Cardiac muscle cell (in vitro differentiated cells and primary cell): Measurements from ENCODE around the gene TTC21B. TPM values are rescaled to one million over a fixed set of nuclear protein-coding genes. Genes with fewer than 3 reads are reported as not detected.
A peak's percentile ranks its signal among the peaks of the same experiment; 100 is the strongest.
"Not testable (repeated sequence)": the region's sequence is repeated elsewhere in the genome, so short reads cannot be mapped to it uniquely, and the experiment has no call there.

ENCODE experiments used
- DNase-seq, 2 donors: peaks; one replicate each; pipeline versions ENCODE4 v3.0.0 to v3.0.0-alpha.2; 2010 to 2017; ENCODE audit warnings: low read depth in 1 of 2, low spot score in 1 of 2
- H3K27ac ChIP-seq: fragments of 200-600 bp; sonication (generic); 2 replicates; pipeline ENCODE4 v1.5.1; 2016
- H3K27me3 ChIP-seq: fragments of 200-600 bp; sonication (generic); 2 replicates; pipeline ENCODE4 v1.6.0; 2016; ENCODE audit warnings: control low read depth
- H3K36me3 ChIP-seq: fragments of 200-600 bp; sonication (generic); 2 replicates; pipeline ENCODE4 v1.5.1; 2016; ENCODE audit warnings: control low read depth
- H3K4me1 ChIP-seq: fragments of 200-600 bp; sonication (generic); 2 replicates; pipeline ENCODE4 v1.8.1; 2017; ENCODE audit warnings: low read depth, mild to moderate bottlenecking, mixed run types
- H3K4me3 ChIP-seq: fragments of 200-600 bp; sonication (generic); 2 replicates; pipeline ENCODE4 v1.5.1; 2016; ENCODE audit warnings: mild to moderate bottlenecking
- H3K9me3 ChIP-seq: fragments of 200-600 bp; sonication (generic); 2 replicates; pipeline ENCODE4 v1.5.1; 2017; ENCODE audit warnings: low read depth, mild to moderate bottlenecking, control low read depth
- polyA plus RNA-seq: library from polyadenylated mRNA; unstranded; fragments of >200 nt; fragmentation: Nextera tagmentation; extraction: Ambion mirVana; gene quantifications from 2 replicates; pipeline ENCODE4 v1.2.1, GENCODE V29; 2016
- total RNA-seq: library from RNA; depleted of rRNA; stranded (reverse); fragments of >200 nt; gene quantifications from 2 replicates; pipeline ENCODE4 v1.2.3, GENCODE V29; 2016
- TF ChIP-seq, protein P1 (sequence below): IDR thresholded peaks from 2 replicates; pipeline ENCODE4 v1.5.1; 2012; ENCODE audit warnings: low read depth, mild to moderate bottlenecking, low read length

TTC21B gene
- total and polyA plus RNA-seq, 2 experiments from 2014 or later, result 14.0 to 30.1 TPM

DNA sequence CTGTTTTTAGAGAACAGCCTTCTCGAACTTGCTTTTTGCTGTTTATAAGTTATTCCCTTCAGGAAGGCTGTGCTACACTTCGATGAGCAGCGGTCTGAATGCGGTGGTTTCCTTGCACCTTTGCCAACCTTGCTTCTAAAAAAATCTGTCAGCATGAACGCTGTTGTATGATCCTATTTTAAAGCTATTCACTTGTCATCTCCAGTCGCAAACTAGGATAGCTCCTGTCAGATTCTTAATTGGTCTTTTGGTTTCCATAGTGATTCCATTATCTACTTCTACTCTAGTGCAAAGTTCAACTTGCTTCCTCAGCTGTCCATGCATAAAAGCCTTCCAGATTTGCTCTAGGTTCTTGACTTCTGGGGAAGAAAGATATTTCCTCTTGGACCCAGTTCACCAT lies 83.2 kb downstream of the TTC21B start:
- Histone ChIP-seq H3K4me3 (no peak overlapping the region), H3K36me3 (peaks cover 2% of the 10 kb centered on the region), H3K9me3 (no peaks in the 10 kb centered on the region), H3K27me3 (no peaks in the 10 kb centered on the region), H3K4me1 (peaks cover 6% of the 10 kb centered on the region), H3K27ac (no peak overlapping the region)
- DNase-seq, result no peak
- TF ChIP-seq, protein P1, sequence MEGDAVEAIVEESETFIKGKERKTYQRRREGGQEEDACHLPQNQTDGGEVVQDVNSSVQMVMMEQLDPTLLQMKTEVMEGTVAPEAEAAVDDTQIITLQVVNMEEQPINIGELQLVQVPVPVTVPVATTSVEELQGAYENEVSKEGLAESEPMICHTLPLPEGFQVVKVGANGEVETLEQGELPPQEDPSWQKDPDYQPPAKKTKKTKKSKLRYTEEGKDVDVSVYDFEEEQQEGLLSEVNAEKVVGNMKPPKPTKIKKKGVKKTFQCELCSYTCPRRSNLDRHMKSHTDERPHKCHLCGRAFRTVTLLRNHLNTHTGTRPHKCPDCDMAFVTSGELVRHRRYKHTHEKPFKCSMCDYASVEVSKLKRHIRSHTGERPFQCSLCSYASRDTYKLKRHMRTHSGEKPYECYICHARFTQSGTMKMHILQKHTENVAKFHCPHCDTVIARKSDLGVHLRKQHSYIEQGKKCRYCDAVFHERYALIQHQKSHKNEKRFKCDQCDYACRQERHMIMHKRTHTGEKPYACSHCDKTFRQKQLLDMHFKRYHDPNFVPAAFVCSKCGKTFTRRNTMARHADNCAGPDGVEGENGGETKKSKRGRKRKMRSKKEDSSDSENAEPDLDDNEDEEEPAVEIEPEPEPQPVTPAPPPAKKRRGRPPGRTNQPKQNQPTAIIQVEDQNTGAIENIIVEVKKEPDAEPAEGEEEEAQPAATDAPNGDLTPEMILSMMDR, result no peak

DNA sequence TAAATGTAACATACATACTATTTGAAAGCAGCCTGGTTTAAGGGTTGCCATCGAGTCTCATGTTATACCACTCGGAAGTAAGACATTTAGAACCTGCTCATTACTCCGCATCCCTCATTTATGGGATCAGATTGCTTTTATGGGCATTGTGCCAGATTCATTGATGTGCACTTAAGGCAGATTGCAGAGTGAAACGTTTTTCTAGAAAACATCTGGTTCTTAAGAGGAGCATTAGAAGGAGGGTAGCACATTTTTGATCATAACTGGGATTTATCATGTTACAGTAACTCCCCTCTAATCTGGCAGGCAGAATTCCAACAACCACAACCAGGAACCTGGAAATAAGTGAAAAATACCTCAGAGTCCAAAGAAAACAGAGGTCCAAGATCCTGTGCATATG lies 85.4 kb downstream of the TTC21B start:
- H3K27ac ChIP-seq, result no peak overlapping the region
- H3K4me1 ChIP-seq, result peaks cover 6% of the 10 kb centered on the region
- no peaks in the 10 kb centered on the region for H3K27me3 ChIP-seq
- no peak overlapping the region for H3K4me3 ChIP-seq
- H3K9me3 ChIP-seq, result no peaks in the 10 kb centered on the region
- DNase-seq, result peak in 1 of 2 donors; percentile 68
- peaks cover 2% of the 10 kb centered on the region for H3K36me3 ChIP-seq
- TF ChIP-seq, protein P1, result no peak

GRCh38 chr2:165864296-165864695 lies 89.3 kb downstream of the TTC21B start:
- Histone ChIP-seq H3K4me1 (no peaks in the 10 kb centered on the region), H3K27ac (no peak overlapping the region), H3K27me3 (no peaks in the 10 kb centered on the region), H3K9me3 (no peaks in the 10 kb centered on the region), H3K36me3 (no peaks in the 10 kb centered on the region), H3K4me3 (no peak overlapping the region)
- TF ChIP-seq, protein P1, result no peak
- DNase-seq, result no peak

DNA sequence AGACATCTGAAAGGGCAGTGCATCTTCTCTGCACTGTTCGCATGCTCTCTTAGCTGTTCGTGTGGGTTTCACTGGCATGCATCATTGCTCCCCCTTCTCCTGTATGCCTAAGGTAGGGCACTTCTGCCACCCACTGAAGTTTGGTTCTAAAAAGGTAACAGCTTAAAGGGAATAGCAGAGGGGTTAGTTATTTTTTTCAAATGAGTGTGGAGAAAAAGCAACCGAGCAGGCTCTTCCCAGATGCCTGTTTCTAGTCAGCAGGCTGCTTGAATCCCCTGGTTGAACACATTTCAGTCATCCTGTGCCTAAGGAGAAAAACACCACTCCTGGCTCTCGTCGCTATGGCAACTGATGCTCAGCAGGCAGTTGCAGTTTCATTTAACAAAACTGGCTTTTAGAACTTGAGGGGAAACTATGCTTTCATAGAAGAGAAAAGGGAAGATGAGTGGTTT lies 89.7 kb downstream of the TTC21B start:
- H3K9me3 ChIP-seq, result no peaks in the 10 kb centered on the region
- no peaks in the 10 kb centered on the region for H3K4me1 ChIP-seq
- no peak overlapping the region for H3K4me3 ChIP-seq
- H3K36me3 ChIP-seq, result no peaks in the 10 kb centered on the region
- TF ChIP-seq, protein P1, result no peak
- no peaks in the 10 kb centered on the region for H3K27me3 ChIP-seq
- no peak overlapping the region for H3K27ac ChIP-seq
- DNase-seq, result no peak

- DNase-seq, H3K36me3 ChIP-seq, H3K4me3 ChIP-seq, H3K27me3 ChIP-seq, H3K9me3 ChIP-seq, H3K27ac ChIP-seq, H3K4me1 ChIP-seq: not testable (repeated sequence)
Measured at GRCh38 chr2:165861083-165861482, 92.5 kb downstream of the TTC21B start.

GRCh38 chr2:165859723-165860122 lies 93.9 kb downstream of the TTC21B start:
- DNase-seq, H3K9me3 ChIP-seq, H3K4me3 ChIP-seq, H3K27me3 ChIP-seq, H3K4me1 ChIP-seq, H3K27ac ChIP-seq, H3K36me3 ChIP-seq: not testable (repeated sequence)

DNA sequence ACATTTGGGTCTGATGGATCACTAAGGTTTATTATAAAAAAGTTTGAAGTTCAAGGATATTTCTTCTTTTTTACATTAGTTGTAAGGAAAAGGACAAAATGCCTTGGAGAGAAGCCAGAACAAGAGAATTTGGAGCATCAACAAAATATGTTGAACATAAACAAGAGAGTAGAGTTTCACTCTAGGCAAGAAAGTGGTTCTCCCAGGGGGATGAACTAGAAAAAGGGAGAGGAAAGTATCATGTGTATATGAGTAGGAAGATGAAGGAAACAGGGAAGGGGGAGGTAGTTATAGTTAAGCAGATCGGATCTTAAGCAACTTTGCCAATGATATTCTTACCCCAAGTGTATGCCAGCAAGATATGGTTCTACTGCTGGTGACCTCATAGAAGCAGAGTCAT lies 95.7 kb downstream of the TTC21B start:
- Histone ChIP-seq H3K27me3 (no peaks in the 10 kb centered on the region), H3K36me3 (no peaks in the 10 kb centered on the region), H3K9me3 (no peaks in the 10 kb centered on the region), H3K27ac (no peak overlapping the region), H3K4me1 (no peaks in the 10 kb centered on the region), H3K4me3 (no peak overlapping the region)
- DNase-seq, result no peak
- TF ChIP-seq, protein P1, result no peak
